GM12878 (cell line): ENCODE data around the gene GZMA.

Source experiments
- DPF2 ChIP-seq: fragments of 450-650 bp; IDR thresholded peaks from 2 replicates; pipeline ENCODE4 v1.6.1; 2017; ENCODE audit warnings: mild to moderate bottlenecking
- EZH2 ChIP-seq: IDR thresholded peaks from 2 replicates; pipeline ENCODE4 v1.6.1; 2012; ENCODE audit warnings: low read depth, mild to moderate bottlenecking, control low read depth, inconsistent platforms, low read length, borderline replicate concordance; ENCODE audit not compliant: control insufficient read depth
- HDAC2 ChIP-seq: fragments of 200-600 bp; sonication (generic); IDR thresholded peaks from 2 replicates; pipeline ENCODE4 v1.6.1; 2017
- ZNF24 ChIP-seq: fragments of 450-650 bp; IDR thresholded peaks from 2 replicates; pipeline ENCODE4 v1.6.1; 2017; ENCODE audit warnings: antibody characterized with exemption, mild to moderate bottlenecking
- TF ChIP-seq, protein P1 (sequence below): IDR thresholded peaks from 2 replicates; pipeline ENCODE4 v1.6.1; 2012; ENCODE audit warnings: low read depth, low read length, improper control_type of control experiment

DNA sequence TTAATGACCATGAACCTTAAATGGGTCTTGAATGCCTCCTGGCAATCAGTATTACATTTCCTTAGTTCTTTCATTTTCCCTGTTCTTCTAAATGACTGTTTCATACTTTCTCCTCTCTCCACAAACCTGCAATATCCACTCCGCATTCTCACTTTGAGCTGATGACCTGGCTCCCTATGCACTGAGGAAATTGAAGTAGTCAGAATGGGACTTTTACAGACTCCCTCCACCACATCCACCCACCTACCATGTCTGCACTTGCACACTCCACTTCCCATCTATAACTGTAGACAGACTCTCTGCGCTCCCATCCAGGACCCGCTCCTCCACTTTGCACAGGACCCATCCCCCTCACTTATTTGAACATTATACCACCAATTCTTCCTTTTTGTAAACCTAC lies 36.2 kb upstream of the GZMA start:
- TF ChIP-seq ZNF24 = no peak
- TF ChIP-seq HDAC2 = no peak
- TF ChIP-seq, protein P1, sequence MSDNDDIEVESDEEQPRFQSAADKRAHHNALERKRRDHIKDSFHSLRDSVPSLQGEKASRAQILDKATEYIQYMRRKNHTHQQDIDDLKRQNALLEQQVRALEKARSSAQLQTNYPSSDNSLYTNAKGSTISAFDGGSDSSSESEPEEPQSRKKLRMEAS = no peak
- TF ChIP-seq EZH2 = no peak
- no peak for TF ChIP-seq DPF2
